ENCODE data around the gene IL20. TPM values are rescaled to one million over a fixed set of nuclear protein-coding genes. Genes with fewer than 3 reads are reported as not detected.

The IL20 gene
- not detected in 2 replicates for total RNA-seq (2014; rRNA removed; shearing (Covaris generic))
- total RNA-seq (2022) = not detected in 2 replicates
- not detected for Bru-seq, nascent RNA
- BruChase-seq, experiment 1, labeled RNA remaining after a 6-hour chase = not detected
- BruChase-seq, experiment 2, labeled RNA remaining after a 2-hour chase = not detected
- long read RNA-seq = 0 reads

- no peaks in the 10 kb centered on the region for H4K20me1 ChIP-seq (ENCODE audit: insufficient read depth, low read length)
- peak; percentile 89 for TF ChIP-seq CTCF (conservative IDR thresholded peaks at IDR 0.05; ENCODE audit: low read length)
- TF ChIP-seq EZH2phosphoT487 (IDR thresholded peaks at IDR 0.05; ENCODE audit: borderline replicate concordance, low read depth, low read length) = no peak
- ChIA-PET CTCF (ENCODE audit: unreplicated experiment) (interaction anchor here (1.3 kb wide), 1 partner anchor 48 kb away, joined by 3 read pairs; no protein-coding TSS in a partner anchor), POLR2A (interaction anchor here (1.0 kb wide), 1 partner anchor 117 kb away, joined by 4 read pairs; no protein-coding TSS in a partner anchor)
- intact Hi-C loops (cut with micrococcal nuclease; ENCODE audit: unreplicated experiment) = loop anchor here (5.0 kb wide), 2 partner anchors 47 to 117 kb away; no protein-coding TSS in a partner anchor
- H3K4me3 ChIP-seq (ENCODE audit: low read depth, low read length, poor library complexity, severe bottlenecking) = no peak within 1 kb of the TSS
- peak; percentile 69 for DNase-seq (ENCODE audit: low spot score)
- BruUV-seq (replicated peaks) = no TSS peak
- no peak within 1 kb of the TSS for H3K27ac ChIP-seq (ENCODE audit: low read depth, low read length, poor library complexity, severe bottlenecking)
- H3K9me2 ChIP-seq (ENCODE audit: insufficient read depth, low read length) = no peaks in the 10 kb centered on the region
- no peak within 1 kb of the TSS for H3K4me2 ChIP-seq (ENCODE audit: low read length)
- H3K36me3 ChIP-seq (ENCODE audit: insufficient read depth, low read length) = no peaks in the 10 kb centered on the region
- H2AFZ ChIP-seq (ENCODE audit: low read length) = no peak within 1 kb of the TSS
- no peaks in the 10 kb centered on the region for H3K9me3 ChIP-seq (ENCODE audit: low read length)
- H3K79me2 ChIP-seq (ENCODE audit: insufficient read depth, low read depth, low read length) = no peaks in the 10 kb centered on the region
- H3K4me1 ChIP-seq (ENCODE audit: insufficient read depth, low read length, poor library complexity, severe bottlenecking) = no peaks in the 10 kb centered on the region
These were observed at the start of gene IL20 for GRCh38 chr1:206864939-206865671. IL20 (plus strand) TSS chr1:206865623; CDS start chr1:206865853, 230 bp downstream.

- Histone ChIP-seq H3K36me3 (ENCODE audit: insufficient read depth, low read length) (no peaks in the 10 kb centered on the region), H3K4me3 (ENCODE audit: low read depth, low read length, poor library complexity, severe bottlenecking) (no peak overlapping the region), H3K27ac (ENCODE audit: low read depth, low read length, poor library complexity, severe bottlenecking) (no peak overlapping the region), H4K20me1 (ENCODE audit: insufficient read depth, low read length) (no peaks in the 10 kb centered on the region), H3K9me2 (ENCODE audit: insufficient read depth, low read length) (no peaks in the 10 kb centered on the region), H2AFZ (ENCODE audit: low read length) (no peak overlapping the region), H3K79me2 (ENCODE audit: insufficient read depth, low read depth, low read length) (no peaks in the 10 kb centered on the region), H3K4me1 (ENCODE audit: insufficient read depth, low read length, poor library complexity, severe bottlenecking) (no peaks in the 10 kb centered on the region), H3K9me3 (ENCODE audit: low read length) (no peaks in the 10 kb centered on the region), H3K4me2 (ENCODE audit: low read length) (no peak overlapping the region)
- intact Hi-C loops (cut with micrococcal nuclease; ENCODE audit: unreplicated experiment) = no loop called here
- no peak for TF ChIP-seq CTCF (conservative IDR thresholded peaks at IDR 0.05; ENCODE audit: low read length)
- TF ChIP-seq EZH2phosphoT487 (IDR thresholded peaks at IDR 0.05; ENCODE audit: borderline replicate concordance, low read depth, low read length) = no peak
- BruUV-seq (replicated peaks) = no TSS peak
- CTCF ChIA-PET (ENCODE audit: unreplicated experiment) = no interaction called here
- POLR2A ChIA-PET = interaction anchor here (0.6 to 1.3 kb wide), 6 partner anchors 13 to 169 kb away, joined by 3 to 5 read pairs (median 3); no protein-coding TSS in a partner anchor
- no peak for DNase-seq (ENCODE audit: low spot score)
These were observed 48.8 kb upstream of the IL20 start for GRCh38 chr1:206816390-206817287.

Data from OCI-LY7 (cell line).